ENCODE results near the gene ARID5A.

Gene ARID5A

GRCh38 chr2:96526101-96526591 is 10.4 kb upstream of the ARID5A start:
- ChIA-PET POLR2A (no interaction called here), CTCF (interaction anchor here (1.1 kb wide), 1 partner anchor 16 kb away, joined by 3 read pairs; no protein-coding TSS in a partner anchor)
- DNase-seq (ENCODE audit: extremely low spot score): no peak
- no peak for TF ChIP-seq TARDBP (IDR thresholded peaks at IDR 0.05)
- no peak for TF ChIP-seq ELF4 (IDR thresholded peaks at IDR 0.05)
- no peak for TF ChIP-seq SUZ12 (IDR thresholded peaks at IDR 0.05)
- no peak for TF ChIP-seq FOXA1 (IDR thresholded peaks at IDR 0.05)
- TF ChIP-seq FOXM1 (IDR thresholded peaks at IDR 0.05; ENCODE audit: borderline replicate concordance): no peak
- TF ChIP-seq ZNF384 (IDR thresholded peaks at IDR 0.05): no peak
- TF ChIP-seq HDGF (IDR thresholded peaks at IDR 0.05; ENCODE audit: borderline replicate concordance): no peak
- TF ChIP-seq LEF1 (IDR thresholded peaks at IDR 0.05; ENCODE audit: borderline replicate concordance): no peak
- TF ChIP-seq ARNT (IDR thresholded peaks at IDR 0.05): no peak
- TF ChIP-seq FOXK2 (IDR thresholded peaks at IDR 0.05): no peak
- no peak for TF ChIP-seq CTBP1 (IDR thresholded peaks at IDR 0.05; ENCODE audit: borderline replicate concordance)
- TF ChIP-seq PKNOX1 (IDR thresholded peaks at IDR 0.05): no peak
- no peak for TF ChIP-seq NFRKB (IDR thresholded peaks at IDR 0.05)

GRCh38 chr2:96526615-96527285 is 9.8 kb upstream of the ARID5A start:
- ChIA-PET CTCF (interaction anchor here (1.1 kb wide), 1 partner anchor 17 kb away, joined by 3 read pairs; no protein-coding TSS in a partner anchor), POLR2A (no interaction called here)
- no peak for TF ChIP-seq HDGF (IDR thresholded peaks at IDR 0.05; ENCODE audit: borderline replicate concordance)
- TF ChIP-seq BHLHE40 (IDR thresholded peaks at IDR 0.05; ENCODE audit: borderline replicate concordance): no peak
- TF ChIP-seq CTBP1 (IDR thresholded peaks at IDR 0.05; ENCODE audit: borderline replicate concordance): no peak
- no peak for TF ChIP-seq ARNT (IDR thresholded peaks at IDR 0.05)
- TF ChIP-seq ZNF384 (IDR thresholded peaks at IDR 0.05): no peak
- TF ChIP-seq SP1 (IDR thresholded peaks at IDR 0.05): no peak
- TF ChIP-seq SUZ12 (IDR thresholded peaks at IDR 0.05): no peak
- no peak for TF ChIP-seq FOXM1 (IDR thresholded peaks at IDR 0.05; ENCODE audit: borderline replicate concordance)
- no peak for TF ChIP-seq FOXA1 (IDR thresholded peaks at IDR 0.05)
- TF ChIP-seq L3MBTL2 (conservative IDR thresholded peaks at IDR 0.05): no peak
- no peak for TF ChIP-seq PKNOX1 (IDR thresholded peaks at IDR 0.05)
- no peak for TF ChIP-seq FOXK2 (IDR thresholded peaks at IDR 0.05)
- no peak for TF ChIP-seq TARDBP (IDR thresholded peaks at IDR 0.05)
- no peak for TF ChIP-seq NFRKB (IDR thresholded peaks at IDR 0.05)
- no peak for TF ChIP-seq LEF1 (IDR thresholded peaks at IDR 0.05; ENCODE audit: borderline replicate concordance)
- TF ChIP-seq ELF4 (IDR thresholded peaks at IDR 0.05): no peak
- no peak for DNase-seq (ENCODE audit: extremely low spot score)

- no peak for TF ChIP-seq BHLHE40 (IDR thresholded peaks at IDR 0.05; ENCODE audit: borderline replicate concordance)
- TF ChIP-seq TARDBP (IDR thresholded peaks at IDR 0.05): no peak
- TF ChIP-seq FOXM1 (IDR thresholded peaks at IDR 0.05; ENCODE audit: borderline replicate concordance): no peak
- TF ChIP-seq ELF4 (IDR thresholded peaks at IDR 0.05): no peak
- no peak for TF ChIP-seq L3MBTL2 (conservative IDR thresholded peaks at IDR 0.05)
- no peak for TF ChIP-seq SP1 (IDR thresholded peaks at IDR 0.05)
- no peak for TF ChIP-seq ZNF384 (IDR thresholded peaks at IDR 0.05)
- no peak for TF ChIP-seq LEF1 (IDR thresholded peaks at IDR 0.05; ENCODE audit: borderline replicate concordance)
- TF ChIP-seq NFRKB (IDR thresholded peaks at IDR 0.05): no peak
- no peak for TF ChIP-seq HDGF (IDR thresholded peaks at IDR 0.05; ENCODE audit: borderline replicate concordance)
- no peak for TF ChIP-seq FOXA1 (IDR thresholded peaks at IDR 0.05)
- TF ChIP-seq ARNT (IDR thresholded peaks at IDR 0.05): no peak
- TF ChIP-seq SUZ12 (IDR thresholded peaks at IDR 0.05): no peak
- no peak for TF ChIP-seq FOXK2 (IDR thresholded peaks at IDR 0.05)
- TF ChIP-seq PKNOX1 (IDR thresholded peaks at IDR 0.05): no peak
- ChIA-PET POLR2A (no interaction called here), CTCF (interaction anchor here (1.1 kb wide), 1 partner anchor 18 kb away, joined by 3 read pairs; no protein-coding TSS in a partner anchor)
- DNase-seq (ENCODE audit: extremely low spot score): no peak
Measured at GRCh38 chr2:96527286-96528005, 9.1 kb upstream of the ARID5A start.

- TF ChIP-seq FOXM1 (IDR thresholded peaks at IDR 0.05; ENCODE audit: borderline replicate concordance) (no peak), LEF1 (IDR thresholded peaks at IDR 0.05; ENCODE audit: borderline replicate concordance) (no peak), L3MBTL2 (conservative IDR thresholded peaks at IDR 0.05) (no peak)
- POLR2A ChIA-PET: no interaction called here
- CTCF ChIA-PET: interaction anchor here (0.7 kb wide), 1 partner anchor 26 kb away, joined by 3 read pairs; no protein-coding TSS in a partner anchor
- DNase-seq (ENCODE audit: extremely low spot score): no peak
Measured at GRCh38 chr2:96528006-96528699, 8.4 kb upstream of the ARID5A start.

- ChIA-PET CTCF (interaction anchor here (0.7 kb wide), 1 partner anchor 25 kb away, joined by 3 read pairs; no protein-coding TSS in a partner anchor), POLR2A (interaction anchor here (1.9 kb wide), 1 partner anchor 9 kb away, joined by 4 read pairs; no protein-coding TSS in a partner anchor)
- TF ChIP-seq NFRKB (IDR thresholded peaks at IDR 0.05): no peak
- no peak for TF ChIP-seq ELF4 (IDR thresholded peaks at IDR 0.05)
- TF ChIP-seq FOXK2 (IDR thresholded peaks at IDR 0.05): no peak
- TF ChIP-seq LEF1 (IDR thresholded peaks at IDR 0.05; ENCODE audit: borderline replicate concordance): no peak
- TF ChIP-seq SUZ12 (IDR thresholded peaks at IDR 0.05): no peak
- TF ChIP-seq ARNT (IDR thresholded peaks at IDR 0.05): no peak
- TF ChIP-seq CTBP1 (IDR thresholded peaks at IDR 0.05; ENCODE audit: borderline replicate concordance): no peak
- no peak for TF ChIP-seq L3MBTL2 (conservative IDR thresholded peaks at IDR 0.05)
- TF ChIP-seq FOXM1 (IDR thresholded peaks at IDR 0.05; ENCODE audit: borderline replicate concordance): no peak
- no peak for TF ChIP-seq FOXA1 (IDR thresholded peaks at IDR 0.05)
- TF ChIP-seq PKNOX1 (IDR thresholded peaks at IDR 0.05): no peak
- TF ChIP-seq TARDBP (IDR thresholded peaks at IDR 0.05): no peak
- TF ChIP-seq SP1 (IDR thresholded peaks at IDR 0.05): no peak
- no peak for TF ChIP-seq ZNF384 (IDR thresholded peaks at IDR 0.05)
- no peak for TF ChIP-seq BHLHE40 (IDR thresholded peaks at IDR 0.05; ENCODE audit: borderline replicate concordance)
- TF ChIP-seq HDGF (IDR thresholded peaks at IDR 0.05; ENCODE audit: borderline replicate concordance): no peak
- DNase-seq (ENCODE audit: extremely low spot score): no peak
Measured at GRCh38 chr2:96528700-96529375, 7.7 kb upstream of the ARID5A start.

Data from HEK293T (cell line).